ENCODE measurements around the gene BORCS5.

- TF ChIP-seq CTCF (IDR thresholded peaks at IDR 0.05; ENCODE audit: insufficient read depth, low read length, poor library complexity, severe bottlenecking) (no peak), EZH2phosphoT487 (conservative IDR thresholded peaks at IDR 0.05; ENCODE audit: low read length) (no peak)
Observed at GRCh38 chr12:12492547-12492946, 135.7 kb downstream of the BORCS5 start.
